ENCODE measurements around the gene LRRC70. TPM values are rescaled to one million over a fixed set of nuclear protein-coding genes. Genes with fewer than 3 reads are reported as not detected.

LRRC70 gene
- total RNA-seq, 2 donors from 2014 or later = 0.36 to 3.1 TPM

- no peak overlapping the region for H3K27ac ChIP-seq
- intact Hi-C loops (cut with DNase I) = no loop called here
- H3K4me3 ChIP-seq = no peak overlapping the region
- H3K4me1 ChIP-seq (replicated peaks) = no peaks in the 10 kb centered on the region
- no peaks in the 10 kb centered on the region for H3K36me3 ChIP-seq
- no peaks in the 10 kb centered on the region for H3K27me3 ChIP-seq (replicated peaks; ENCODE audit: insufficient read depth)
- 84% methylated on average over 2 of the region's 2 CpGs for WGBS
- TF ChIP-seq POLR2AphosphoS5 (IDR thresholded peaks at IDR 0.05) (no peak), CTCF (IDR thresholded peaks at IDR 0.05) (no peak), POLR2A (IDR thresholded peaks at IDR 0.05) (no peak)
- no peak for DNase-seq (ENCODE audit: low spot score)
- no peaks in the 10 kb centered on the region for H3K9me3 ChIP-seq
Observed at GRCh38 chr5:62575066-62575465, 3.6 kb upstream of the LRRC70 start.

- Histone ChIP-seq H3K36me3 (no peaks in the 10 kb centered on the region), H3K9me3 (no peaks in the 10 kb centered on the region), H3K4me1 (replicated peaks) (no peaks in the 10 kb centered on the region), H3K4me3 (no peak overlapping the region), H3K27ac (no peak overlapping the region), H3K27me3 (replicated peaks; ENCODE audit: insufficient read depth) (no peaks in the 10 kb centered on the region)
- no peak for DNase-seq (ENCODE audit: low spot score)
- 75% methylated on average over 1 of the region's 1 CpG for WGBS
- intact Hi-C loops (cut with DNase I) = no loop called here
- TF ChIP-seq POLR2AphosphoS5 (IDR thresholded peaks at IDR 0.05) (no peak), CTCF (IDR thresholded peaks at IDR 0.05) (no peak), POLR2A (IDR thresholded peaks at IDR 0.05) (no peak)
Observed at GRCh38 chr5:62575489-62575888, 3.1 kb upstream of the LRRC70 start.

- H3K36me3 ChIP-seq = no peaks in the 10 kb centered on the region
- H3K27me3 ChIP-seq (replicated peaks; ENCODE audit: insufficient read depth) = no peaks in the 10 kb centered on the region
- intact Hi-C loops (cut with DNase I) = no loop called here
- H3K4me1 ChIP-seq (replicated peaks) = no peaks in the 10 kb centered on the region
- no peak overlapping the region for H3K27ac ChIP-seq
- WGBS = 95% methylated on average over 4 of the region's 4 CpGs
- no peak overlapping the region for H3K4me3 ChIP-seq
- no peak for TF ChIP-seq CTCF (IDR thresholded peaks at IDR 0.05)
- TF ChIP-seq POLR2AphosphoS5 (IDR thresholded peaks at IDR 0.05) = no peak
- no peak for TF ChIP-seq POLR2A (IDR thresholded peaks at IDR 0.05)
- no peak for DNase-seq (ENCODE audit: low spot score)
- no peaks in the 10 kb centered on the region for H3K9me3 ChIP-seq
Observed at GRCh38 chr5:62576570-62577170, 1.9 kb upstream of the LRRC70 start.

DNA sequence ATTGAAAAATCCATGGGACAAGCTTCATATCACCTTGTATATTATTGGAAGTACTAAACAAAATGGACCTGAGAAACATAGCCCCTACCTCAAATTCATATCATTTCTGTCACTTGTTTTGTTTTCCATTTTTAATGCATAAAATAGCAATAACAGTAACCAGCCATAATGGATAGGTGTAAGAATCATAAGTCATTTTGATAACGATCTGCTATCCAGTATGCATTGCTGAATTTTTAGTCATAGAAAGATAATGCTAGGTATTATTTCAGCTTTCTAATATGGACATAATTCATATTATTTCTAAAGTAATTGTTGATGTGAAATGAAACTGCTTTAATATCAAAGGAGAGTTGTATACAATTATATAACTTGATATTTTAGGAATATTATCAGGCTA, 1.1 kb upstream of the LRRC70 start:
- Histone ChIP-seq H3K4me3 (no peak overlapping the region), H3K36me3 (no peaks in the 10 kb centered on the region), H3K27ac (no peak overlapping the region), H3K9me3 (no peaks in the 10 kb centered on the region), H3K27me3 (replicated peaks; ENCODE audit: insufficient read depth) (no peaks in the 10 kb centered on the region), H3K4me1 (replicated peaks) (no peaks in the 10 kb centered on the region)
- DNase-seq (ENCODE audit: low spot score) = no peak
- 93% methylated on average over 1 of the region's 1 CpG for WGBS
- TF ChIP-seq CTCF (IDR thresholded peaks at IDR 0.05) = no peak
- TF ChIP-seq POLR2AphosphoS5 (IDR thresholded peaks at IDR 0.05) = no peak
- no peak for TF ChIP-seq POLR2A (IDR thresholded peaks at IDR 0.05)
- intact Hi-C loops (cut with DNase I) = no loop called here

DNA sequence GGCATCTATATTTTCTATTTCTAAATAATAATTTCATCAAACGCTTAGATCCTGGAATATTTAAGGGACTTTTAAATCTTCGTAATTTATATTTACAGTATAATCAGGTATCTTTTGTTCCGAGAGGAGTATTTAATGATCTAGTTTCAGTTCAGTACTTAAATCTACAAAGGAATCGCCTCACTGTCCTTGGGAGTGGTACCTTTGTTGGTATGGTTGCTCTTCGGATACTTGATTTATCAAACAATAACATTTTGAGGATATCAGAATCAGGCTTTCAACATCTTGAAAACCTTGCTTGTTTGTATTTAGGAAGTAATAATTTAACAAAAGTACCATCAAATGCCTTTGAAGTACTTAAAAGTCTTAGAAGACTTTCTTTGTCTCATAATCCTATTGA, 1.1 kb downstream of the LRRC70 start:
- Histone ChIP-seq H3K27me3 (replicated peaks; ENCODE audit: insufficient read depth) (no peaks in the 10 kb centered on the region), H3K4me1 (replicated peaks) (no peaks in the 10 kb centered on the region), H3K36me3 (no peaks in the 10 kb centered on the region), H3K27ac (no peak overlapping the region), H3K4me3 (no peak overlapping the region), H3K9me3 (no peaks in the 10 kb centered on the region)
- WGBS = 87% methylated on average over 5 of the region's 5 CpGs
- no peak for TF ChIP-seq POLR2AphosphoS5 (IDR thresholded peaks at IDR 0.05)
- no peak for TF ChIP-seq POLR2A (IDR thresholded peaks at IDR 0.05)
- no peak for TF ChIP-seq CTCF (IDR thresholded peaks at IDR 0.05)
- intact Hi-C loops (cut with DNase I) = no loop called here
- DNase-seq (ENCODE audit: low spot score) = no peak
